Measurements from ENCODE around the gene EHMT1.

DNA sequence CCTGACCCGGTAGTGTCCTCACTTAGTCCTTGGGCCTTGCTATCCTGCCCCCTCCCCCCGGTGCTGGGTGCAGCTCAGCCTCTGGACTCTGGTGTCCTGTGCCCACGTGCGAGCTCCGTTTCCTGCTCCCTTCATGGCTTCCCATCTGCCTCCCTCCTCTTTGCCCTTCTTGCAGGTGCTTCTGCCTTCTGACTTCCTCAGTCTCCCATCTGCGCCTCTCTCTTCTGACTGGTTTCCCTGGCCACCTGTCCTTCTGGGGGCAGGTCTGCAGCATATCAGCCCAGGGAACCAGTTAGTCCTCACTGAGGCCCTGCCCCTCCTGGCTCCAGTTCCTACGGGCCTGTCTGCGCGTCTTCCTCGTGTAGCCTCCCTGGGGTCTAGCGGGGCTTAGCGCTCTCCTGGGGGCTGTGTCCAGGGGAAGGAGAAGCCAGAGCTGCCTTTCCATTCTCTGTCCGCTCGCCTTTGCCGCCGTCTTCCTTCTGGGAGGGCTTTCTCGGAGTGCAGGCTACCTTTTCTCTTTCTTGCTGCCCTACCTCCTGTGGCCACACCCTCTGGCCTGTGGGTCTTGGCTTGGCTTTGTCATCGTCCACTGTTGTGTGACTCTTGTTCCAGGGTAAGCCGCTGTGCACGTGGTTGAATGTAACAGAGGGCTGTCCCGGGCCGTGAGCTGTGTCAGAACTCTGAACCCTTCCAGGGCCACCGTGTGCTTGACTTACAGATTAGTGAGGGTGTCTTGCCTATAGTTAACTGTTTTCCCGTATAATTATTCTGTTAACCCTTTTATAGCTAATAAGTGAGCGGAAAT, 51.8 kb downstream of the EHMT1 start:
- TF ChIP-seq, protein P1, sequence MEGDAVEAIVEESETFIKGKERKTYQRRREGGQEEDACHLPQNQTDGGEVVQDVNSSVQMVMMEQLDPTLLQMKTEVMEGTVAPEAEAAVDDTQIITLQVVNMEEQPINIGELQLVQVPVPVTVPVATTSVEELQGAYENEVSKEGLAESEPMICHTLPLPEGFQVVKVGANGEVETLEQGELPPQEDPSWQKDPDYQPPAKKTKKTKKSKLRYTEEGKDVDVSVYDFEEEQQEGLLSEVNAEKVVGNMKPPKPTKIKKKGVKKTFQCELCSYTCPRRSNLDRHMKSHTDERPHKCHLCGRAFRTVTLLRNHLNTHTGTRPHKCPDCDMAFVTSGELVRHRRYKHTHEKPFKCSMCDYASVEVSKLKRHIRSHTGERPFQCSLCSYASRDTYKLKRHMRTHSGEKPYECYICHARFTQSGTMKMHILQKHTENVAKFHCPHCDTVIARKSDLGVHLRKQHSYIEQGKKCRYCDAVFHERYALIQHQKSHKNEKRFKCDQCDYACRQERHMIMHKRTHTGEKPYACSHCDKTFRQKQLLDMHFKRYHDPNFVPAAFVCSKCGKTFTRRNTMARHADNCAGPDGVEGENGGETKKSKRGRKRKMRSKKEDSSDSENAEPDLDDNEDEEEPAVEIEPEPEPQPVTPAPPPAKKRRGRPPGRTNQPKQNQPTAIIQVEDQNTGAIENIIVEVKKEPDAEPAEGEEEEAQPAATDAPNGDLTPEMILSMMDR (IDR thresholded peaks at IDR 0.05; ENCODE audit: poor library complexity): no peak
- no peak for TF ChIP-seq EZH2 (IDR thresholded peaks at IDR 0.05; ENCODE audit: borderline replicate concordance)
